ENCODE measurements around the gene QDPR.

Gene QDPR

DNA sequence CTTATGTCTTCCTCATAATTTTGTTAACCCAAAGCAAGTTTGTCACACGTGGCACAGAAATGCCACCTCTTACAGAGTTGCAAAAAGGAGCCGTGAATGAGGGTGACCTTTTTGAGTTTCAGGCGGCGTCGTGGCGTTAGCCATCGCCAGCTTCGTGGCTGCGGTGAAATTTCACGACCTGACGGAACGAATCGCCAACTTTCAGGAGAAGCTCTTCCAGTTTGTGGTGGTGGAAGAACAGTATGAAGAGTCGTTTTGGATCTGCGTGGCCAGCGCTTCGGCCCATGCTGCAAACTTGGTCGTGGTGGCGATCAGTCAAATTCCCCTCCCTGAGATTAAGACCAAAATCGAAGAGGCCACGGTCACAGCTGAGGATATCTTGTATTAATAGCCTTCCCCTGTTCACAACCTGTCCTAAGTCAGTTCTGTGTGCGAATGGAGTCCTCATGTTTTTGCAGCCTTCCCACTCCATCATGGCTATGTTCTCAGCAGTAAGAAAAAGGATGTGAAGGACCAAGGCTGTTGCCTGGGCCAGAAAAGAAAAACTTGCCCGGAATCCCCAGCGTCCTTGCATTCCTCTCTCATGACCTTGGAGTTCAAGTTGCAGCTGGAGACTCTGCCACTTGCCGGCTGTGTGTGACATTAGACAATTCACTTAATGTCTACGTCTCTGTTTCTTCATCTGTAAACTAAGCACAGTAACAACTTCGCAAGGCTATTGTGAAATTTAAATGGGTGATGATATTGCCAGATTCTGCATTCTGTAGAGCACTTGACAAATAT, 15.0 kb upstream of the QDPR start:
- DNase-seq: no peak

DNA sequence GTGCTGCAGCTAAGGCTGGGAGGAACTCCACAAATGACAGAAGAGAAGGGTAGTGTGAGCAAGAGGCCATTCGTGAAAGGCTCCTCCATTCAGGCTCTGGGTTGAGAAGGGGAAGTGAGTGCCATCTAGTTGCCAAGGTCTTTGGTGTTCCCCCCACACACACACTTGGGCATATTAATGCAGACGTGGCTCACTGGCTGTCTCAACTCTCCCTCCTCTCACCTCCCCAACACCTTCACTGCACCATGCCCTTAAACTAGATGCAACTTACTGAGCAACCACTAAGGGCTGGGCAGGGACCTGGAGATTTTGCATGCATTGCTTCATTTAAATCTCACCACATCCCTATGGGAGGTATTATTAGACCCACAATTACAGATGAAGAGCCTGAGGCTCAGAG, 11.8 kb upstream of the QDPR start:
- no peak for DNase-seq

GRCh38 chr4:17521595-17521994, 9.7 kb upstream of the QDPR start:
- DNase-seq: no peak

DNA sequence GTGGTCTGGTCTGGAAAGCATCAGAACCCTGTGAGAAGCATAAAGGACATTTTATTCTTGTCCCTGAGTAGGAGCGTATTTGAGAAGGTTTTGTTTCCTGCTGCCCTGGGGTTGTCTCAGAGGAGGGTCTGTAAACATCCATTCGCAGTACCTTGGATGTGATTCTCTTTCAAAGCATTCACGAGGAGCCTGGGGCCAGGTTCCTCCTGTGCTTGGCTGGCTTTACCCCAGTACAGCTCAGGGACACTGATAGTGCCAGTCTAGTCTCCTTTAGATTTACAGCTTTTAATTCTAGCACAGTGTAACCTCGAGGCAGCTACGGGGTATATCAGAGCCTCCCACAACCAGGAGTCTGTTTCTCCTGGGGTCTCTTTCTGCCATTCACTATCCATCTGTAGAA, 5.8 kb upstream of the QDPR start:
- DNase-seq: no peak

DNA sequence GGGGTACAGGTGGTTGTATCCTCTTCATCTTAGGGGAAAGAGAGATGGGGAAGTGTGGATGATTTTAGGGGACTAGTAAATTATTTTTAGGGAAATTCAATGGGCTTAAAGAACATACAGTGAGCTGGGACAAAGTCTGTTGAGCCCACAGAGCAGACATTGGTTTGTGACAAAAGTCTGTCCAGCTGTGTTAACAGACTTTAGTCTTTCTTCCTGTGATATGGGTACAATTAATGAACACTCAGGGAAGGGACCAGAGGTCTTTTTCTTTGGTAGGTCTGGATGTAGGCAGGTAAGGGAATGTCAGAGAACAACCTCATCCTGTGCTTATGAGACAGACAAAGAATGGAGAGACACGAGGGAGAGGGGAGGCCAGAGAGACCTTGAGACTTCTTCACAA, 5.1 kb upstream of the QDPR start:
- no peak for DNase-seq

- no peak for DNase-seq
Measured at GRCh38 chr4:17515445-17516407, 3.8 kb upstream of the QDPR start.

GRCh38 chr4:17514865-17515264, 3.0 kb upstream of the QDPR start, which contains the start of gene CLRN2:
TSS of gene CLRN2 (plus strand) at chr4:17515165. CDS start at chr4:17515267, 102 bp downstream.
- DNase-seq: no peak

DNA sequence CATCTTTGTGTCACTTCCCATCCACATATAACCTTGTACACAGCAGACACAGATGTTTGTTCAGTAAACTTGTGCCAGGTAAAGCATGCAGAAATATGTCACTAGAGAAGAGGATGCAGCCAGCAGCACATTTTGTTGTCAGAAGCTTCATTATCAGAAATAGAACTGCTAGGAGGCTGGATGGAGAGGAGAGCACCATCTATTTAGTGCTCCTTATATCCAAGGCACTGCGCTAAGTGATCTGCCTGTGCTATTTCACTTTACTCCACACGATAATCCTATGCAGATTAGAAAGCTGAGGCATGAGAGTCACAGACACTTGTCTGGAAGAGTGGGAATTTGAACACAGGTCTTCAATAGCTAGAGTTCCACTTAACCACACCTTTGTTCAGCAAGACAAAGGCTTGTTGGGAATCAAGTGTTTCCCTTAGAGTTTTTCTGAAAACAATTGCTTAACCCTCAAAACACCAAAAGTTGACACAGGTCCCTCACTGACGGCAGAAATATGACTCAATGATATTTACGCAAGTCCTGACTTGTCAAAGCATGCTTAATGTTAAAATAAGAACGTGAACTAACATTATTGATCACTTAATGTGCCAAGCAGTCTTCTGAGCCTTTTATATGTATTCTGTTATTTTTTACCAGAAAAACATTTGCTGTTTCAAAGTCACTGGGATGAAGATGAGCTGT, 1.2 kb upstream of the QDPR start:
- no peak for DNase-seq

- DNase-seq: peak; percentile 17
Measured at GRCh38 chr4:17511509-17511949, 361 bp downstream of the QDPR start.

GRCh38 chr4:17511051-17511450, 839 bp downstream of the QDPR start:
- no peak for DNase-seq

DNA sequence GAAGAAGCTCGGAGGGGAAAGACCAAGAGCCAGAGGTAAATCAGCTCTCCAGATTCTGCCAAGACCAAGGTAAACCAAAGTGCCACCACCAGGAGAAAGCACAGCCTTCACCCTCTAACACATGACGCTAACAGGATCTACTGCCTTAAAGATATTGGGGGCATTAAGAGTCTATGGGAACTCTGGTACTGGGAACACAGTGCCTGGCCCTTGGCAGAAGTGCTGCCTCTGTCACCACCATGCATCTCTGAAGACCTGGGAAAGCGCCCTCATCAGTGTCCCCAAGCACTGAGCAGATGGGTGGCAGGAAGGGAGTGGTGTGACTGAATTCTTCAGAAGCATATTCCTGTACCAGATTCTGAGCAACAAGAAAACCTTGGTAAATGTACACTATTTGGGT, 1.3 kb downstream of the QDPR start:
- no peak for DNase-seq

DNA sequence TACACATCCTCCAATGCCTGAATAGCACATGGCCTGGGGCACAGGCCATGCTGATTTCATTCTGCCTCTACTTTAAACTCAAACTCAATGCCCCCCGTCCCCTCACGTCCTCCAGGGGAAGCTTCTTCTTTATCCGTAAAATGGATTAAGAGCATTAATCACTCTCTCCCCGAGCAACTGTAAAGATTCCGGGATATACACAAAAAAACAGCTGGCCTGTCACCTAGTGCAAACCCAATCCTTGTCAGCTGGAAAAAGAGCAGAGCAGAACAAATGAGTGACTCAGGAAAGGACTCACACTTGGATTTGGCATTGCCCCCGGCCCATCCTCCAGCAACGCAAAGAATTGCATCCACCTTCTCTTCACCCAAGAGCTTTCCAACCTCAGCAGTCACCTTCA, 7.8 kb downstream of the QDPR start:
- DNase-seq: no peak

DNA sequence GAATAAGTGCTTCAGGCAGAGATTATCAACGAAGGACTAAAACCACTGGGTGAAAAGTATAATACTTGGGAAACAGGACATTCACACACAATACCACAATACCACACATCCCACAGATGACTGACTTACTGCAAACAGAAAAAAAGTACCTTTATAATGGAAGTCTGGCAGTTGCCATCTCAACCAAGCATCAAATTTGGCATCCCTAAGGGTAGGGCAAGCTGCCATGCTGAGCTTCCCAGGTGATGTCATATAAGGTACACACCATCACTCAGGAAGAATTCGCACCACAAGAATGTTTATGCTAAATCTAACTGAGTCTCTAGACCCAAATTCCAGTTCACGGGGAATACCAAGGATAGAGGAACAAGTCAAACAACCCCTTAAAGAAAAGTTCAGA, 9.1 kb downstream of the QDPR start:
- peak; percentile 37 for DNase-seq

DNA sequence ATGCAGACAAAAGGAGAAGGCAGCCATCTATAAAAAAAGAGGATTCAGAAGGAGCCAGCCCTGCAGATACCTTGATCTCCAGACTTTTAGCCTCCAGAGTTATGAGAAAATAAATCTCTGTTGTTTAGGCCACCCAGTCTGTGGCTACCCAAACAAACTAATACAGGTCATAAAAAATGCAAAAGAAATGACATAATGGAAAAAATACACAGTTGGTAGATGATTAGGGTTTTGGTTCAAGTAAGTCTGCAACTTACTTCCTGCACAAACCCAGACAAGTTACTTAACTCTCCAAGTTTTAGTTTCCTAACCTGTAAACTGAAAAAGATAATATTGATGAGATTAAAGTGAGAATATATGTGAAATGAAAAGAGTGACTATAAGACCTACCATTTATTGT, 11.3 kb downstream of the QDPR start:
- DNase-seq: no peak

- DNase-seq: no peak
Measured at GRCh38 chr4:17497890-17498523, 13.9 kb downstream of the QDPR start.

GRCh38 chr4:17494258-17495190, 17.4 kb downstream of the QDPR start:
- peak; percentile 70 for DNase-seq

- no peak for DNase-seq
Measured at GRCh38 chr4:17493619-17494018, 18.3 kb downstream of the QDPR start.

DNA sequence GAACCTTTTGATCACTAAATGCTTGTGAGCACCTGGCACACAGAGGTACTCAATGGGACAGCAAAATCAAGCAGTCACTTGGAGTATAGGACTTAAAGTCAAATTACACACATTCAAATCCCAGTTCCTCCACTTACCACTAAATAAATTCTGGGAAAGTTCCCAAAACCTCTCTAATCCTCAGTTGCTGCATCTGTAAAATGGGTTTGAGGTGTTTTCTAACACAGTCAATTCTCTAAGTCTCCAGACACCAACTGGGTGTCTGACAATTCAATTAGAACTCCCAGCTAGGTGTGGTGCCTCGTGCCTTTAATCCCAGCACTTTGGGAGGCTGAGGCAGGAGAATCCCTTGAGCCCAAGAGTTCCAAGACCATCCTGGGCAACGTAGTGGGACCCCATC, 19.0 kb downstream of the QDPR start:
- no peak for DNase-seq

- peak; percentile 62 for DNase-seq
Measured at GRCh38 chr4:17492058-17492741, 19.7 kb downstream of the QDPR start.

GRCh38 chr4:17491196-17491595, 20.7 kb downstream of the QDPR start:
- no peak for DNase-seq

GRCh38 chr4:17490575-17491059, 21.3 kb downstream of the QDPR start:
- DNase-seq: no peak
